ENCODE measurements around the gene ARHGAP22.
A peak's percentile ranks its signal among the peaks of the same experiment; 100 is the strongest.

ARHGAP22 gene

GRCh38 chr10:48535416-48536155 is 69.3 kb downstream of the ARHGAP22 start:
- no peak for DNase-seq (ENCODE audit: low read depth in 2 of 2)
- H3K4me3 ChIP-seq (replicated peaks in 1 of 2; ENCODE audit: low read depth in 2 of 2, low read length in 2 of 2) = no peak overlapping the region
- TF ChIP-seq CTCF (IDR thresholded peaks at IDR 0.05; ENCODE audit: low read depth, low read length) = peak; percentile 15

- TF ChIP-seq CTCF (IDR thresholded peaks at IDR 0.05; ENCODE audit: low read depth, low read length) = no peak
- peak in 1 of 2 donors; percentile 69 for DNase-seq (ENCODE audit: low read depth in 2 of 2)
These were observed 70.7 kb downstream of the ARHGAP22 start for GRCh38 chr10:48533951-48534720.

GRCh38 chr10:48533540-48533939 is 71.3 kb downstream of the ARHGAP22 start:
- DNase-seq (ENCODE audit: low read depth in 2 of 2) = no peak
- TF ChIP-seq CTCF (IDR thresholded peaks at IDR 0.05; ENCODE audit: low read depth, low read length) = no peak
- no peak overlapping the region for H3K4me3 ChIP-seq (replicated peaks in 1 of 2; ENCODE audit: low read depth in 2 of 2, low read length in 2 of 2)

More at GRCh38 chr10:48533951-48534720, 70.7 kb downstream of the ARHGAP22 start:
- H3K4me3 ChIP-seq (replicated peaks in 1 of 2; ENCODE audit: low read depth in 2 of 2, low read length in 2 of 2) = no peak overlapping the region

GRCh38 chr10:48531486-48531885 is 73.4 kb downstream of the ARHGAP22 start:
- TF ChIP-seq CTCF (IDR thresholded peaks at IDR 0.05; ENCODE audit: low read depth, low read length) = no peak
- no peak overlapping the region for H3K4me3 ChIP-seq (replicated peaks in 1 of 2; ENCODE audit: low read depth in 2 of 2, low read length in 2 of 2)
- DNase-seq (ENCODE audit: low read depth in 2 of 2) = no peak

- TF ChIP-seq CTCF (IDR thresholded peaks at IDR 0.05; ENCODE audit: low read depth, low read length) = no peak
- no peak for DNase-seq (ENCODE audit: low read depth in 2 of 2)
- no peak overlapping the region for H3K4me3 ChIP-seq (replicated peaks in 1 of 2; ENCODE audit: low read depth in 2 of 2, low read length in 2 of 2)
These were observed 75.5 kb downstream of the ARHGAP22 start for GRCh38 chr10:48529331-48529730.

GRCh38 chr10:48527756-48528155 is 77.1 kb downstream of the ARHGAP22 start:
- no peak for TF ChIP-seq CTCF (IDR thresholded peaks at IDR 0.05; ENCODE audit: low read depth, low read length)
- DNase-seq (ENCODE audit: low read depth in 2 of 2) = no peak
- no peak overlapping the region for H3K4me3 ChIP-seq (replicated peaks in 1 of 2; ENCODE audit: low read depth in 2 of 2, low read length in 2 of 2)
